GM12878 (cell line): ENCODE results near the gene RTP5. TPM values are rescaled to one million over a fixed set of nuclear protein-coding genes. Genes with fewer than 3 reads are reported as not detected.

Source experiments
- ATAC-seq: fragments of 200-7000 bp; cut with Tn5 transposase; 3 replicates; pipeline ENCODE4 v1.9.1; 2020; ENCODE audit warnings: mild to moderate bottlenecking, moderate library complexity
- BruUV-seq: library from RNA; stranded (reverse); fragments of 400-500 nt; replicated peaks from 2 replicates; lab custom pipeline; 2021; lab: Mats Ljungman, UMichigan
- CTCF ChIA-PET: fragments of 300-600 bp; sonication (Branson Sonifier 250); formaldehyde crosslinking; extraction: SDS; loops from one replicate; lab custom pipeline; 2021; ENCODE audit warnings: inconsistent platforms; lab: Yijun Ruan, JAX
- POLR2A ChIA-PET: fragments of 350-600 bp; formaldehyde crosslinking; extraction: SDS; loops from one replicate; lab custom pipeline; 2021; ENCODE audit warnings: inconsistent platforms; lab: Charles Lee
- RAD21 ChIA-PET: fragments of 300-600 bp; sonication (Branson Sonifier 250); formaldehyde crosslinking; loops from one replicate; lab custom pipeline; 2023; ENCODE audit warnings: antibody characterized with exemption; ENCODE audit not compliant: unreplicated experiment; lab: Charles Lee
- SMC1A ChIA-PET: fragments of 300-600 bp; sonication (Branson Sonifier 250); formaldehyde crosslinking; loops from one replicate; lab custom pipeline; 2023; ENCODE audit not compliant: unreplicated experiment, uncharacterized antibody; lab: Charles Lee
- DNase-seq: peaks from one replicate; pipeline ENCODE4 v3.0.0-alpha.2; 2011; ENCODE audit warnings: low read depth, low spot score
- FAIRE-seq: peaks from 3 replicates; lab custom pipeline; 2011; peaks lifted over from hg19 to GRCh38; lab: Jason Lieb, UNC
- H2AFZ ChIP-seq: 2 replicates; pipeline ENCODE4 v1.6.0; 2011; ENCODE audit warnings: low read depth, low read length, control low read depth; ENCODE audit not compliant: control insufficient read depth
- H3K27ac ChIP-seq: 2 replicates; pipeline ENCODE4 v1.5.1; 2011; ENCODE audit warnings: control low read depth; ENCODE audit not compliant: control insufficient read depth, insufficient read depth
- H3K27me3 ChIP-seq, 2 experiments: replicated peaks in 1 of 2; 2 replicates each; pipeline versions ENCODE4 v1.6.0 to v1.6.1; 2011; ENCODE audit warnings: low read length in 1 of 2; ENCODE audit not compliant: control insufficient read depth in 2 of 2, insufficient read depth in 2 of 2
- H3K36me3 ChIP-seq, 2 experiments: 2 replicates each; pipeline ENCODE4 v1.5.1; 2011; ENCODE audit warnings: low read length in 1 of 2; ENCODE audit not compliant: control insufficient read depth in 2 of 2, insufficient read depth in 2 of 2
- H3K4me1 ChIP-seq: 2 replicates; pipeline ENCODE4 v1.6.1; 2011; ENCODE audit warnings: mild to moderate bottlenecking, low read length, moderate library complexity, mixed read lengths; ENCODE audit not compliant: control insufficient read depth, insufficient read depth
- H3K4me2 ChIP-seq: 2 replicates; pipeline ENCODE4 v1.6.0; 2011; ENCODE audit warnings: control low read depth; ENCODE audit not compliant: control insufficient read depth, insufficient read depth
- H3K4me3 ChIP-seq: fragments of 200-600 bp; sonication (generic); 2 replicates; pipeline ENCODE4 v1.5.1; 2016
- H3K79me2 ChIP-seq: 2 replicates; pipeline ENCODE4 v1.6.0; 2011; ENCODE audit warnings: low read length; ENCODE audit not compliant: control insufficient read depth, insufficient read depth
- H3K9ac ChIP-seq: 2 replicates; pipeline ENCODE4 v1.8.0; 2011; ENCODE audit warnings: low read length, control low read depth, mixed read lengths; ENCODE audit not compliant: control insufficient read depth, insufficient read depth
- H3K9me3 ChIP-seq: replicated peaks from 3 replicates; pipeline ENCODE4 v1.5.1; 2011; ENCODE audit warnings: mild to moderate bottlenecking, low read length; ENCODE audit not compliant: control insufficient read depth, insufficient read depth
- H4K20me1 ChIP-seq: 2 replicates; pipeline ENCODE4 v1.6.0; 2011; ENCODE audit not compliant: control insufficient read depth, insufficient read depth
- BACH1 ChIP-seq: fragments of 450-650 bp; IDR thresholded peaks from 2 replicates; pipeline ENCODE4 v1.6.1; 2017; ENCODE audit warnings: mild to moderate bottlenecking, borderline replicate concordance
- BHLHE40 ChIP-seq, 2 experiments: fragments of 450-650 bp in 1 of 2; IDR thresholded peaks; 2 replicates each; pipeline ENCODE4 v1.6.1; 2011 to 2017; ENCODE audit warnings: low read depth in 2 of 2, borderline replicate concordance in 1 of 2, improper control_type of control experiment in 1 of 2, low read length in 1 of 2, mild to moderate bottlenecking in 1 of 2
- DPF2 ChIP-seq: fragments of 450-650 bp; IDR thresholded peaks from 2 replicates; pipeline ENCODE4 v1.6.1; 2017; ENCODE audit warnings: mild to moderate bottlenecking
- E2F4 ChIP-seq: IDR thresholded peaks from 2 replicates; pipeline ENCODE4 v1.6.1; 2012; ENCODE audit warnings: low read depth, low read length, improper control_type of control experiment
- HDAC6 ChIP-seq: fragments of 200-600 bp; sonication (generic); IDR thresholded peaks from one replicate; pipeline ENCODE4 v1.8.0; 2017; ENCODE audit warnings: antibody characterized with exemption; ENCODE audit not compliant: unreplicated experiment
- IRF4 ChIP-seq: IDR thresholded peaks from 2 replicates; pipeline ENCODE4 v1.6.1; 2011; ENCODE audit warnings: low read depth, low read length
- JUND ChIP-seq: IDR thresholded peaks from 2 replicates; pipeline ENCODE4 v1.6.1; 2012; ENCODE audit warnings: low read depth, mild to moderate bottlenecking, low read length, improper control_type of control experiment, moderate library complexity
- KLF5 ChIP-seq: fragments of 450-650 bp; IDR thresholded peaks from 2 replicates; pipeline ENCODE4 v1.6.1; 2014; ENCODE audit warnings: mild to moderate bottlenecking; ENCODE audit not compliant: partially characterized antibody
- LARP7 ChIP-seq: fragments of 450-650 bp; IDR thresholded peaks from 2 replicates; pipeline ENCODE4 v1.6.1; 2017; ENCODE audit warnings: mild to moderate bottlenecking
- MEF2A ChIP-seq: IDR thresholded peaks from 2 replicates; pipeline ENCODE4 v1.6.1; 2011; ENCODE audit warnings: low read depth, mild to moderate bottlenecking, low read length, moderate library complexity; ENCODE audit not compliant: insufficient read depth
- NFXL1 ChIP-seq: fragments of 450-650 bp; IDR thresholded peaks from 2 replicates; pipeline ENCODE4 v1.6.1; 2017; ENCODE audit warnings: antibody characterized with exemption, mild to moderate bottlenecking, borderline replicate concordance
- POLR2AphosphoS5 ChIP-seq: IDR thresholded peaks from 2 replicates; pipeline ENCODE4 v1.6.1; 2011; ENCODE audit warnings: mild to moderate bottlenecking, low read length, inconsistent platforms
- SUPT20H ChIP-seq: IDR thresholded peaks from 2 replicates; pipeline ENCODE4 v1.6.1; 2011; ENCODE audit warnings: low read depth, mild to moderate bottlenecking, low read length, moderate library complexity, borderline replicate concordance; ENCODE audit not compliant: control insufficient read depth
- TBL1XR1 ChIP-seq: IDR thresholded peaks from 2 replicates; pipeline ENCODE4 v1.6.1; 2012; ENCODE audit warnings: low read depth, low read length, improper control_type of control experiment
- USF1 ChIP-seq: IDR thresholded peaks from 2 replicates; pipeline ENCODE4 v1.6.1; 2011; ENCODE audit warnings: borderline replicate concordance, low read depth, mild to moderate bottlenecking, moderate library complexity, mixed read lengths, low read length; ENCODE audit not compliant: insufficient read depth; ENCODE audit errors: extremely low read length
- ZNF24 ChIP-seq: fragments of 450-650 bp; IDR thresholded peaks from 2 replicates; pipeline ENCODE4 v1.6.1; 2017; ENCODE audit warnings: antibody characterized with exemption, mild to moderate bottlenecking
- ZNF622 ChIP-seq: fragments of 450-650 bp; IDR thresholded peaks from 2 replicates; pipeline ENCODE4 v1.6.1; 2017; ENCODE audit warnings: mild to moderate bottlenecking, inconsistent platforms
- WGBS: methylation state at CpG from one replicate; pipeline ENCODE4 v1.1.6; 2016; ENCODE audit warnings: low lambda C conversion rate; ENCODE audit not compliant: insufficient replicate concordance, insufficient coverage; ENCODE audit errors: missing lambda C conversion rate; 5-methylcytosine and 5-hydroxymethylcytosine counted together
- in situ Hi-C: fragments of 300-500 bp; cut with MboI; formaldehyde crosslinking; loops from 9 replicates; pipeline ENCODE4 v1.14.3; 2018; ENCODE audit warnings: mixed read lengths
- intact Hi-C: fragments of 100-400 bp; cut with micrococcal nuclease; formaldehyde crosslinking; loops from one replicate; pipeline ENCODE4 v1.14.2; 2022; ENCODE audit not compliant: unreplicated experiment
- polyA plus RNA-seq, 11 experiments: library from polyadenylated mRNA; depleted of rRNA in 4 of 11; unstranded in 6 of 11; stranded (reverse) in 5 of 11; fragments of >200 nt; fragmentation: Nextera tagmentation in 4 of 11; fragmentation: Illumina TruSeq in 1 of 11; extraction: Ambion mirVana in 4 of 11; extraction: Trizol in 1 of 11; gene quantifications; 1 replicate in 1 of 11; 2 replicates in 10 of 11; pipeline versions ENCODE4 v1.2.1 to v1.2.3, GENCODE V29; 2011 to 2016; ENCODE audit warnings: inconsistent platforms in 2 of 11, missing spikeins in 2 of 11, low read depth in 1 of 11
- total RNA-seq, 4 experiments: library from RNA; depleted of rRNA in 3 of 4; stranded (reverse); fragments of >200 nt in 3 of 4; fragmentation: Illumina TruSeq in 1 of 4; extraction: Trizol in 1 of 4; gene quantifications; 2 replicates each; pipeline versions ENCODE4 v1.2.1 to v1.2.3, GENCODE V29; 2013 to 2021
- TF ChIP-seq, protein P1 (sequence below): fragments of 150-350 bp; IDR thresholded peaks from 2 replicates; pipeline ENCODE4 v1.6.1; 2014; ENCODE audit warnings: mild to moderate bottlenecking, low read depth, low read length
- TF ChIP-seq, protein P2 (sequence below): fragments of 450-650 bp; IDR thresholded peaks from 2 replicates; pipeline ENCODE4 v1.6.1; 2018; ENCODE audit warnings: borderline replicate concordance, mild to moderate bottlenecking; ENCODE audit not compliant: partially characterized antibody

RTP5 gene
- total and polyA plus RNA-seq, 10 of the 15 experiments (the other 5 are each of a cell fraction or from before 2014, with no cell fraction given): 0.05 TPM; not detected in 9

DNA sequence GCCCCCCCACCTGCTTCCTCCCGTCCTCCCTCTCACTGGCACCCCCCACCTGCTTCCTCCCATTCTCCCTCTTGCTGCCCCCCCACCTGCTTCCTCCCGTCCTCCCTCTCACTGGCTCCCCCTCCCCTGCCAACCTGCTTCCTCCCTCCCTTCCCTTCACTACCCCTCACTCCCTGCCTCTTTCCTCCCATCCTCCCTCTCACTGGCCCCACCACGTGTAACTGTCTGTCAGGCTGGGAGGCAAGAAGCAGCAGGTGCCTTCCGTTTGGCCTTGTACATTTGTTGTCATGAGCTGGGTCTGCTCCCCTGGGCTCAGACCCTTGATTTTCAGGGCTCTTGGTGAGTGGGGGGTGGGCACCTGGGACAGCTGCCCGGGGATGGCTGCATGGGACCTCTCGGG lies 19.1 kb downstream of the RTP5 start:
- SMC1A ChIA-PET: no interaction called here
- Histone ChIP-seq H3K27ac (no peak overlapping the region), H3K4me2 (no peak overlapping the region), H3K36me3 (no peaks in the 10 kb centered on the region), H3K9ac (no peak overlapping the region), H3K79me2 (no peaks in the 10 kb centered on the region; the same call in 1 of the 2 replicates), H3K27me3 (no peaks in the 10 kb centered on the region)
- ATAC-seq (no peak), DNase-seq (no peak)
- 36% methylated on average over 4 of the region's 6 CpGs for WGBS
- intact Hi-C loops: no loop called here
- no peak for TF ChIP-seq SUPT20H
- no peak for TF ChIP-seq E2F4
- TF ChIP-seq IRF4: no peak
- TF ChIP-seq TBL1XR1: no peak
- no peak for TF ChIP-seq ZNF622
- TF ChIP-seq BACH1: no peak
- no peak for TF ChIP-seq ZNF24
- TF ChIP-seq JUND: no peak
- no peak for TF ChIP-seq USF1
- no peak for TF ChIP-seq DPF2
- TF ChIP-seq BHLHE40 (IDR thresholded peaks at IDR 0.05; ENCODE audit: borderline replicate concordance in 1 of 2, low read depth in 2 of 2, low read length in 1 of 2): no peak
- TF ChIP-seq, protein P1, sequence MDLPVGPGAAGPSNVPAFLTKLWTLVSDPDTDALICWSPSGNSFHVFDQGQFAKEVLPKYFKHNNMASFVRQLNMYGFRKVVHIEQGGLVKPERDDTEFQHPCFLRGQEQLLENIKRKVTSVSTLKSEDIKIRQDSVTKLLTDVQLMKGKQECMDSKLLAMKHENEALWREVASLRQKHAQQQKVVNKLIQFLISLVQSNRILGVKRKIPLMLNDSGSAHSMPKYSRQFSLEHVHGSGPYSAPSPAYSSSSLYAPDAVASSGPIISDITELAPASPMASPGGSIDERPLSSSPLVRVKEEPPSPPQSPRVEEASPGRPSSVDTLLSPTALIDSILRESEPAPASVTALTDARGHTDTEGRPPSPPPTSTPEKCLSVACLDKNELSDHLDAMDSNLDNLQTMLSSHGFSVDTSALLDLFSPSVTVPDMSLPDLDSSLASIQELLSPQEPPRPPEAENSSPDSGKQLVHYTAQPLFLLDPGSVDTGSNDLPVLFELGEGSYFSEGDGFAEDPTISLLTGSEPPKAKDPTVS: no peak
- TF ChIP-seq HDAC6: no peak
- no peak for TF ChIP-seq KLF5
- no peak for TF ChIP-seq MEF2A
- TF ChIP-seq NFXL1: no peak
- no peak for TF ChIP-seq POLR2AphosphoS5
- TF ChIP-seq, protein P2, sequence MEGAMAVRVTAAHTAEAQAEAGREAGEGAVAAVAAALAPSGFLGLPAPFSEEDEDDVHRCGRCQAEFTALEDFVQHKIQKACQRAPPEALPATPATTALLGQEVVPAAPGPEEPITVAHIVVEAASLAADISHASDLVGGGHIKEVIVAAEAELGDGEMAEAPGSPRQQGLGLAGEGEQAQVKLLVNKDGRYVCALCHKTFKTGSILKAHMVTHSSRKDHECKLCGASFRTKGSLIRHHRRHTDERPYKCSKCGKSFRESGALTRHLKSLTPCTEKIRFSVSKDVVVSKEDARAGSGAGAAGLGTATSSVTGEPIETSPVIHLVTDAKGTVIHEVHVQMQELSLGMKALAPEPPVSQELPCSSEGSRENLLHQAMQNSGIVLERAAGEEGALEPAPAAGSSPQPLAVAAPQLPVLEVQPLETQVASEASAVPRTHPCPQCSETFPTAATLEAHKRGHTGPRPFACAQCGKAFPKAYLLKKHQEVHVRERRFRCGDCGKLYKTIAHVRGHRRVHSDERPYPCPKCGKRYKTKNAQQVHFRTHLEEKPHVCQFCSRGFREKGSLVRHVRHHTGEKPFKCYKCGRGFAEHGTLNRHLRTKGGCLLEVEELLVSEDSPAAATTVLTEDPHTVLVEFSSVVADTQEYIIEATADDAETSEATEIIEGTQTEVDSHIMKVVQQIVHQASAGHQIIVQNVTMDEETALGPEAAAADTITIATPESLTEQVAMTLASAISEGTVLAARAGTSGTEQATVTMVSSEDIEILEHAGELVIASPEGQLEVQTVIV: no peak
- TF ChIP-seq LARP7: no peak
- TF ChIP-seq, all 136 proteins: peak for 0
- H3K4me1 ChIP-seq: peaks cover 8% of the 10 kb centered on the region
- no peak overlapping the region for H3K4me3 ChIP-seq
- no peaks in the 10 kb centered on the region for H4K20me1 ChIP-seq
- RAD21 ChIA-PET: no interaction called here
- no peak for FAIRE-seq
- no TSS peak for BruUV-seq
- POLR2A ChIA-PET: no interaction called here
- no peak overlapping the region for H2AFZ ChIP-seq
- CTCF ChIA-PET: no interaction called here
- in situ Hi-C loops: no loop called here
- H3K9me3 ChIP-seq: no peaks in the 10 kb centered on the region; the same call in 2 of the 3 replicates
